Stomach (tissue), 4 donors: Measurements from ENCODE around the gene ANKRD34A.

Experiments used
- EP300 ChIP-seq: sonication (generic); formaldehyde crosslinking; IDR thresholded peaks from one replicate; pipeline ENCODE4 v1.6.1; 2017; ENCODE audit warnings: antibody characterized with exemption
- TF ChIP-seq, protein P1 (sequence below), 7 experiments: fragments of 450-650 bp in 4 of 7; fragments of 200-600 bp in 3 of 7; sonication (generic) in 3 of 7; IDR thresholded peaks; one replicate each; pipeline ENCODE4 v1.5.1; 2016 to 2019; ENCODE audit warnings: antibody characterized with exemption in 7 of 7, control low read depth in 2 of 7, mild to moderate bottlenecking in 1 of 7

DNA sequence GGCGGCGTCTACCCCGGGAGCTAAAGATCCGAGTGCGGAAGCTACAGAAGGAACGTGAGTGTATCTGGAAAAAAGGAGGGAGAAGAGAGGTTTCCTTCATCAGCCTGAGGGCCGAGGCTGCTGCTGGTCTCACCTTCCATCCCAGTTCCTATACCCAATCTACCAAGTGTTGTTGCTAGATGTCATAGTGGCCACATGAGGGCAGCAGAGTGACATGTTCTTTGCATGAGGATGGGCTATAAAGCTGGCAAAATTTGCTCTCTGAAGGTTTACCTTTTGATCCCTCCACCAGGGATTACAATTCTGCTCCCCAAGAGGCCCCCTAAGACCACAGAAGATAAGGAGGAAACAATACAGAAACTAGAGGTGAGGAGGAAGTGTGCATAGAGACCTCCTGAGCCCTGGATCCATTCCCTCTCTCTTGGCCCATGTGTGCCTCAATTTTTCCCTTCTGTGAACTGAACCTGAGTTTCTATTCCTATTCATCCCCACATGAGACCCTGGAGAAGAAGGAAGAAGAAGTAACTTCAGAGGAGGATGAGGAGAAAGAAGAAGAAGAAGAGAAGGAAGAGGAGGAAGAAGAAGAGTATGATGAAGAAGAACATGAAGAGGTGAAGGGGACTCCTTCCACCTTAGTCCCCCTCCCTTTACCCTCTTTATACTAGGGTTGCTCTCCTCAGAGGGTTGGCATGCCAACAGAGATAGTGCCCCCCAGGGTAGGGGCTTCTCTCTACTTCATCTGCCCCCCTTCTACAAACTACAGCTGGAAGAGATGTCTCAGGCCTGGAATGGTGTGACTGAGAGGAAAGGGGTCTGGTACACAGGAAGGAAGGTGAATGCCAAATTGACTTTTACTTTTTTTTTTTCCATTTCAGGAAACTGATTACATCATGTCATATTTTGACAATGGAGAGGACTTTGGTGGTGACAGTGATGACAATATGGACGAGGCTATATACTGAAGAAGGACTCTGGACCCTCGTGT, 13.4 kb upstream of the ANKRD34A start:
- TF ChIP-seq, protein P1, sequence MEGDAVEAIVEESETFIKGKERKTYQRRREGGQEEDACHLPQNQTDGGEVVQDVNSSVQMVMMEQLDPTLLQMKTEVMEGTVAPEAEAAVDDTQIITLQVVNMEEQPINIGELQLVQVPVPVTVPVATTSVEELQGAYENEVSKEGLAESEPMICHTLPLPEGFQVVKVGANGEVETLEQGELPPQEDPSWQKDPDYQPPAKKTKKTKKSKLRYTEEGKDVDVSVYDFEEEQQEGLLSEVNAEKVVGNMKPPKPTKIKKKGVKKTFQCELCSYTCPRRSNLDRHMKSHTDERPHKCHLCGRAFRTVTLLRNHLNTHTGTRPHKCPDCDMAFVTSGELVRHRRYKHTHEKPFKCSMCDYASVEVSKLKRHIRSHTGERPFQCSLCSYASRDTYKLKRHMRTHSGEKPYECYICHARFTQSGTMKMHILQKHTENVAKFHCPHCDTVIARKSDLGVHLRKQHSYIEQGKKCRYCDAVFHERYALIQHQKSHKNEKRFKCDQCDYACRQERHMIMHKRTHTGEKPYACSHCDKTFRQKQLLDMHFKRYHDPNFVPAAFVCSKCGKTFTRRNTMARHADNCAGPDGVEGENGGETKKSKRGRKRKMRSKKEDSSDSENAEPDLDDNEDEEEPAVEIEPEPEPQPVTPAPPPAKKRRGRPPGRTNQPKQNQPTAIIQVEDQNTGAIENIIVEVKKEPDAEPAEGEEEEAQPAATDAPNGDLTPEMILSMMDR (IDR thresholded peaks at IDR 0.05): peak in 6 of 7 experiments; percentile 11 to 94 (median 86)
- TF ChIP-seq EP300: no peak
